HEK293T (cell line): ENCODE measurements around the gene ENTPD8.

Source experiments
- BHLHE40 ChIP-seq: fragments of 450-650 bp; IDR thresholded peaks from 2 replicates; pipeline ENCODE4 v1.6.1; 2016; ENCODE audit warnings: mild to moderate bottlenecking, moderate library complexity, borderline replicate concordance
- FOXA1 ChIP-seq: fragments of 450-650 bp; IDR thresholded peaks from 2 replicates; pipeline ENCODE4 v1.6.1; 2016; ENCODE audit warnings: mild to moderate bottlenecking
- FOXM1 ChIP-seq: fragments of 450-650 bp; IDR thresholded peaks from 2 replicates; pipeline ENCODE4 v1.6.1; 2017; ENCODE audit warnings: mild to moderate bottlenecking, borderline replicate concordance
- HDGF ChIP-seq: fragments of 450-650 bp; IDR thresholded peaks from 2 replicates; pipeline ENCODE4 v1.6.1; 2017; ENCODE audit warnings: antibody characterized with exemption, borderline replicate concordance
- L3MBTL2 ChIP-seq: fragments of 450-650 bp; conservative IDR thresholded peaks from 2 replicates; pipeline ENCODE4 v1.6.1; 2016; ENCODE audit warnings: mild to moderate bottlenecking
- LEF1 ChIP-seq: fragments of 450-650 bp; IDR thresholded peaks from 2 replicates; pipeline ENCODE4 v1.6.1; 2017; ENCODE audit warnings: mild to moderate bottlenecking, borderline replicate concordance
- PKNOX1 ChIP-seq: fragments of 450-650 bp; IDR thresholded peaks from 2 replicates; pipeline ENCODE4 v1.6.1; 2016
- TARDBP ChIP-seq: fragments of 450-650 bp; IDR thresholded peaks from 2 replicates; pipeline ENCODE4 v1.6.1; 2016

- TF ChIP-seq FOXM1: no peak
- TF ChIP-seq TARDBP: no peak
- TF ChIP-seq HDGF: no peak
- no peak for TF ChIP-seq LEF1
- TF ChIP-seq PKNOX1: no peak
- no peak for TF ChIP-seq BHLHE40
- no peak for TF ChIP-seq FOXA1
- no peak for TF ChIP-seq L3MBTL2
Observed at GRCh38 chr9:137421838-137422603, 19.1 kb downstream of the ENTPD8 start.
